ENCODE data around the gene DMXL1. TPM values are rescaled to one million over a fixed set of nuclear protein-coding genes. Genes with fewer than 3 reads are reported as not detected.
"Not testable (repeated sequence)": the region's sequence is repeated elsewhere in the genome, so short reads cannot be mapped to it uniquely, and the experiment has no call there.

The DMXL1 gene
- total RNA-seq, 2 donors from 2014 or later = 47.8 to 51.8 TPM

DNA sequence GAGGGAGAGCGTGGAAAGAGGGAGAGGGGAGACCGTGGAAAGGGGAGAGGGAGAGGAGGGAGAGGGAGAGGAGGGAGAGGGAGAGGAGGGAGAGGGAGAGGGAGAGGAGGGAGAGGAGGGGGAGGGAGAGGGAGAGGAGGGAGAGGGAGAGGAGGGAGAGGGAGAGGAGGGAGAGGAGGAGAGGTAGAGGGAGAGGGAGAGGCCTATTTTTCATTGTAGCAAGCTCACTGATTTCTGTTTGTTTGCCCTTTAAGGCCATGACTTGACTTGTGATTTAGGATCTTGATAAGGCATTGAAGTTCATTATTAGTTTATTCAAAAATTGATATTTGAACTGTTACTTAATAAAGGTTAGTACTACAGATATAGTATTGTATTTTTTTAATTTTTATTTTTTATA is 52.4 kb downstream of the DMXL1 start:
- no peaks in the 10 kb centered on the region for H3K4me1 Mint-ChIP-seq
- H3K4me3 Mint-ChIP-seq = no peak overlapping the region
- Histone ChIP-seq H3K27me3 (ENCODE audit: control insufficient read depth, insufficient read depth, low read length, poor library complexity, severe bottlenecking) (no peaks in the 10 kb centered on the region), H3K36me3 (ENCODE audit: control insufficient read depth, insufficient read depth, low read length) (peaks cover 65% of the 10 kb centered on the region), H3K27ac (ENCODE audit: low read depth, low read length) (no peak overlapping the region), H3K9me3 (ENCODE audit: control insufficient read depth, low read length) (peaks cover 40% of the 10 kb centered on the region), H3K9ac (ENCODE audit: extremely low read depth, low read length, poor library complexity, severe bottlenecking) (no peak overlapping the region), H3K4me3 (ENCODE audit: low read length) (no peak overlapping the region), H3K4me1 (ENCODE audit: control insufficient read depth, insufficient read depth, low read length) (no peaks in the 10 kb centered on the region)
- H3K36me3 Mint-ChIP-seq (ENCODE audit: low read depth) = peaks cover 66% of the 10 kb centered on the region
- WGBS, 2 experiments (ENCODE audit: insufficient coverage in 1 of 2, insufficient read length in 1 of 2) = 100% methylated on average over 2 of the region's 2 CpGs; no CpG with 5 or more reads in 1 of the 2 experiments
- no peak overlapping the region for H3K27ac Mint-ChIP-seq
- no peaks in the 10 kb centered on the region for H3K27me3 Mint-ChIP-seq (ENCODE audit: insufficient read depth)
- DNase-seq = no peak
- no peak for TF ChIP-seq CTCF (conservative IDR thresholded peaks at IDR 0.05)
- H3K9me3 Mint-ChIP-seq = peaks cover 33% of the 10 kb centered on the region

DNA sequence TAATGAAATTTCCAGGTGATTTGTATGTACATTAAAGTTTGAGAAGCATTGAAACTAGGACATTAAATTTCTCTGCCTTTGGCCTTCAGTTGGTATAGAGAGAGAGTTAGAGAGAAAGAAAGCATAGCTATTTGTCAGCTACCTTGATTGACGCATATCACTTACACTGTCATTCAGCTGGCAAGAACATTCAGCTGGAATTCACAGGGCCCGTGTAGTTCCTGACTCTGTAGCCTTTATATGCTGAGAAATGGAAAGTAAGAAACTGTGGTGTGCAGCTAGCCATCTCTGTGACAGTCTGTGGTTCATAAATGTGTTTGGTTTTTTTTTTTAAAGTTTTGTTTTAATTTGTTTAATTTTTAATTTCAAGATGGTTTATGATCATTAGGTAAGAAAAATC is 58.9 kb downstream of the DMXL1 start:
- Histone ChIP-seq H3K36me3 (ENCODE audit: control insufficient read depth, insufficient read depth, low read length) (peaks cover 79% of the 10 kb centered on the region), H3K9ac (ENCODE audit: extremely low read depth, low read length, poor library complexity, severe bottlenecking) (no peak overlapping the region), H3K4me1 (ENCODE audit: control insufficient read depth, insufficient read depth, low read length) (no peaks in the 10 kb centered on the region), H3K27me3 (ENCODE audit: control insufficient read depth, insufficient read depth, low read length, poor library complexity, severe bottlenecking) (no peaks in the 10 kb centered on the region), H3K9me3 (ENCODE audit: control insufficient read depth, low read length) (peaks cover 19% of the 10 kb centered on the region), H3K4me3 (ENCODE audit: low read length) (no peak overlapping the region), H3K27ac (ENCODE audit: low read depth, low read length) (no peak overlapping the region)
- no peak overlapping the region for H3K27ac Mint-ChIP-seq
- H3K9me3 Mint-ChIP-seq = peaks cover 1% of the 10 kb centered on the region
- 69 to 74% methylated on average over 2 of the region's 2 CpGs for WGBS, 2 experiments (ENCODE audit: insufficient coverage in 1 of 2, insufficient read length in 1 of 2)
- no peak overlapping the region for H3K4me3 Mint-ChIP-seq
- no peak for TF ChIP-seq CTCF (conservative IDR thresholded peaks at IDR 0.05)
- DNase-seq = no peak
- H3K36me3 Mint-ChIP-seq (ENCODE audit: low read depth) = peaks cover 70% of the 10 kb centered on the region
- H3K4me1 Mint-ChIP-seq = no peaks in the 10 kb centered on the region
- H3K27me3 Mint-ChIP-seq (ENCODE audit: insufficient read depth) = no peaks in the 10 kb centered on the region

GRCh38 chr5:119131530-119132304 is 60.8 kb downstream of the DMXL1 start:
- H3K36me3 ChIP-seq (ENCODE audit: control insufficient read depth, insufficient read depth, low read length) = peaks cover 82% of the 10 kb centered on the region
- no peaks in the 10 kb centered on the region for H3K4me1 ChIP-seq (ENCODE audit: control insufficient read depth, insufficient read depth, low read length)
- no peak for DNase-seq
- H3K36me3 Mint-ChIP-seq (ENCODE audit: low read depth) = peaks cover 80% of the 10 kb centered on the region
- no peaks in the 10 kb centered on the region for H3K27me3 ChIP-seq (ENCODE audit: control insufficient read depth, insufficient read depth, low read length, poor library complexity, severe bottlenecking)
- H3K9me3 Mint-ChIP-seq = peaks cover 21% of the 10 kb centered on the region
- H3K27ac Mint-ChIP-seq = no peak overlapping the region
- WGBS, 2 experiments (ENCODE audit: insufficient coverage in 1 of 2, insufficient read length in 1 of 2) = 86 to 94% methylated on average over 2 of the region's 2 CpGs
- H3K9ac ChIP-seq (ENCODE audit: extremely low read depth, low read length, poor library complexity, severe bottlenecking) = no peak overlapping the region
- H3K27ac ChIP-seq (ENCODE audit: low read depth, low read length) = no peak overlapping the region
- no peak for TF ChIP-seq CTCF (conservative IDR thresholded peaks at IDR 0.05)
- no peak overlapping the region for H3K4me3 ChIP-seq (ENCODE audit: low read length)
- H3K27me3 Mint-ChIP-seq (ENCODE audit: insufficient read depth) = no peaks in the 10 kb centered on the region
- H3K4me3 Mint-ChIP-seq = no peak overlapping the region
- H3K9me3 ChIP-seq (ENCODE audit: control insufficient read depth, low read length) = peaks cover 34% of the 10 kb centered on the region
- H3K4me1 Mint-ChIP-seq = no peaks in the 10 kb centered on the region

GRCh38 chr5:119135743-119136142 is 64.9 kb downstream of the DMXL1 start:
- H3K4me1 ChIP-seq (ENCODE audit: control insufficient read depth, insufficient read depth, low read length); H3K27me3 ChIP-seq (ENCODE audit: control insufficient read depth, insufficient read depth, low read length, poor library complexity, severe bottlenecking); H3K27me3 Mint-ChIP-seq (ENCODE audit: insufficient read depth); H3K4me3 Mint-ChIP-seq; H3K27ac ChIP-seq (ENCODE audit: low read depth, low read length); H3K27ac Mint-ChIP-seq; H3K9ac ChIP-seq (ENCODE audit: extremely low read depth, low read length, poor library complexity, severe bottlenecking); H3K4me3 ChIP-seq (ENCODE audit: low read length); H3K4me1 Mint-ChIP-seq; DNase-seq: not testable (repeated sequence)
- peaks cover 93% of the 10 kb centered on the region for H3K36me3 Mint-ChIP-seq (ENCODE audit: low read depth)
- peaks cover 82% of the 10 kb centered on the region for H3K36me3 ChIP-seq (ENCODE audit: control insufficient read depth, insufficient read depth, low read length)
- H3K9me3 Mint-ChIP-seq = peaks cover 59% of the 10 kb centered on the region
- WGBS, 2 experiments (ENCODE audit: insufficient coverage in 1 of 2, insufficient read length in 1 of 2) = 83 to 96% methylated on average over 3 to 4 of the region's 4 CpGs
- H3K9me3 ChIP-seq (ENCODE audit: control insufficient read depth, low read length) = peaks cover 74% of the 10 kb centered on the region

All from endodermal cell (in vitro differentiated cells).